ENCODE results near the gene UCK1.

UCK1 gene

GRCh38 chr9:131494296-131494870 lies 36.7 kb downstream of the UCK1 start:
- no peak overlapping the region for H3K9ac ChIP-seq (ENCODE audit: low read depth, low read length)
- peaks cover 99% of the 10 kb centered on the region for H3K36me3 ChIP-seq (ENCODE audit: insufficient read depth, low read length)
- H3K79me2 ChIP-seq (ENCODE audit: insufficient read depth, low read length) = no peaks in the 10 kb centered on the region
- H3K4me2 ChIP-seq (ENCODE audit: insufficient read depth, low read length) = no peak overlapping the region
- H2AFZ ChIP-seq (ENCODE audit: low read depth, low read length) = no peak overlapping the region
- ATAC-seq (ENCODE audit: insufficient read depth, low read depth) (no peak), DNase-seq (no peak)
- TF ChIP-seq, protein P1, sequence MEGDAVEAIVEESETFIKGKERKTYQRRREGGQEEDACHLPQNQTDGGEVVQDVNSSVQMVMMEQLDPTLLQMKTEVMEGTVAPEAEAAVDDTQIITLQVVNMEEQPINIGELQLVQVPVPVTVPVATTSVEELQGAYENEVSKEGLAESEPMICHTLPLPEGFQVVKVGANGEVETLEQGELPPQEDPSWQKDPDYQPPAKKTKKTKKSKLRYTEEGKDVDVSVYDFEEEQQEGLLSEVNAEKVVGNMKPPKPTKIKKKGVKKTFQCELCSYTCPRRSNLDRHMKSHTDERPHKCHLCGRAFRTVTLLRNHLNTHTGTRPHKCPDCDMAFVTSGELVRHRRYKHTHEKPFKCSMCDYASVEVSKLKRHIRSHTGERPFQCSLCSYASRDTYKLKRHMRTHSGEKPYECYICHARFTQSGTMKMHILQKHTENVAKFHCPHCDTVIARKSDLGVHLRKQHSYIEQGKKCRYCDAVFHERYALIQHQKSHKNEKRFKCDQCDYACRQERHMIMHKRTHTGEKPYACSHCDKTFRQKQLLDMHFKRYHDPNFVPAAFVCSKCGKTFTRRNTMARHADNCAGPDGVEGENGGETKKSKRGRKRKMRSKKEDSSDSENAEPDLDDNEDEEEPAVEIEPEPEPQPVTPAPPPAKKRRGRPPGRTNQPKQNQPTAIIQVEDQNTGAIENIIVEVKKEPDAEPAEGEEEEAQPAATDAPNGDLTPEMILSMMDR (IDR thresholded peaks at IDR 0.05; ENCODE audit: borderline replicate concordance, extremely low read depth, low read length, poor library complexity, severe bottlenecking) = no peak
- TF ChIP-seq EZH2 (IDR thresholded peaks at IDR 0.05; ENCODE audit: borderline replicate concordance, low read depth, low read length, severe bottlenecking) = no peak
- H4K20me1 ChIP-seq (ENCODE audit: insufficient read depth, low read length) = peaks cover 35% of the 10 kb centered on the region; the same call in 1 of the 2 replicates
- H3K27me3 ChIP-seq (ENCODE audit: insufficient read depth, low read length, poor library complexity) = no peaks in the 10 kb centered on the region
- peaks cover 9% of the 10 kb centered on the region; the same call in 1 of the 2 replicates for H3K4me1 ChIP-seq (ENCODE audit: insufficient read depth, low read length)
- H3K27ac ChIP-seq (ENCODE audit: low read length) = no peak overlapping the region
- H3K4me3 ChIP-seq (ENCODE audit: low read depth in 1 of 2, low read length in 2 of 2) = no peak overlapping the region
- H3K9me3 ChIP-seq (ENCODE audit: insufficient read depth, low read length, severe bottlenecking) = no peaks in the 10 kb centered on the region

DNA sequence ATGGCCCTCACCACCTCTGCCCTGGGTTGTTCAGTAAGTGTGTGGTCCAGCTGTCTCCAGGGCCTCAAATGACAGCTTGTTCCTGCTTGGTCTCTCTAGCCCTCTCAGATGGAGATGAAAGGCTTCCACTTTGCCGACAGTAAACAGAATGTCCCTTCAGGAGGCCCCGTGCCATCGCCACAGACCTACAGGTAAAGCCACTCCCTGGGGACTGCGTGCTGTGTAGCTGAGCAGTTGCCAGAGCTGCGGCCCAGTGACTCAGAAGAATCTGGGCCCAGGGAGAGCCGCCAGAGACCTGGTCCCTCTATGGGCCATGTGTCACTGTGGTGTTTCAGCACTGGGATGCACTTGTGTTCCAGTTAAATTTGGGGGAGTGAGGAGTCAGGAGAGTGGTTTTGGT lies 39.0 kb downstream of the UCK1 start:
- DNase-seq (no peak), ATAC-seq (ENCODE audit: insufficient read depth, low read depth) (no peak)
- Histone ChIP-seq H3K36me3 (ENCODE audit: insufficient read depth, low read length) (peaks cover 100% of the 10 kb centered on the region), H3K4me2 (ENCODE audit: insufficient read depth, low read length) (no peak overlapping the region), H3K4me3 (ENCODE audit: low read depth in 1 of 2, low read length in 2 of 2) (no peak overlapping the region), H3K27ac (ENCODE audit: low read length) (no peak overlapping the region), H3K79me2 (ENCODE audit: insufficient read depth, low read length) (no peaks in the 10 kb centered on the region), H3K4me1 (ENCODE audit: insufficient read depth, low read length) (no peaks in the 10 kb centered on the region), H3K9me3 (ENCODE audit: insufficient read depth, low read length, severe bottlenecking) (no peaks in the 10 kb centered on the region), H2AFZ (ENCODE audit: low read depth, low read length) (no peak overlapping the region), H4K20me1 (ENCODE audit: insufficient read depth, low read length) (peaks cover 35% of the 10 kb centered on the region; the same call in 1 of the 2 replicates), H3K9ac (ENCODE audit: low read depth, low read length) (no peak overlapping the region), H3K27me3 (ENCODE audit: insufficient read depth, low read length, poor library complexity) (no peaks in the 10 kb centered on the region)
- TF ChIP-seq, protein P1 (IDR thresholded peaks at IDR 0.05; ENCODE audit: borderline replicate concordance, extremely low read depth, low read length, poor library complexity, severe bottlenecking) = no peak
- TF ChIP-seq EZH2 (IDR thresholded peaks at IDR 0.05; ENCODE audit: borderline replicate concordance, low read depth, low read length, severe bottlenecking) = no peak

- Histone ChIP-seq H3K4me1 (ENCODE audit: insufficient read depth, low read length) (no peaks in the 10 kb centered on the region), H3K79me2 (ENCODE audit: insufficient read depth, low read length) (no peaks in the 10 kb centered on the region), H3K9ac (ENCODE audit: low read depth, low read length) (no peak overlapping the region), H3K4me3 (ENCODE audit: low read depth in 1 of 2, low read length in 2 of 2) (no peak overlapping the region), H3K27me3 (ENCODE audit: insufficient read depth, low read length, poor library complexity) (no peaks in the 10 kb centered on the region), H3K9me3 (ENCODE audit: insufficient read depth, low read length, severe bottlenecking) (no peaks in the 10 kb centered on the region), H3K27ac (ENCODE audit: low read length) (no peak overlapping the region), H3K4me2 (ENCODE audit: insufficient read depth, low read length) (no peak overlapping the region), H3K36me3 (ENCODE audit: insufficient read depth, low read length) (peaks cover 100% of the 10 kb centered on the region), H4K20me1 (ENCODE audit: insufficient read depth, low read length) (peaks cover 37% of the 10 kb centered on the region; the same call in 1 of the 2 replicates), H2AFZ (ENCODE audit: low read depth, low read length) (no peak overlapping the region)
- ATAC-seq (ENCODE audit: insufficient read depth, low read depth) = no peak
- TF ChIP-seq EZH2 (IDR thresholded peaks at IDR 0.05; ENCODE audit: borderline replicate concordance, low read depth, low read length, severe bottlenecking) = no peak
- TF ChIP-seq, protein P1 (IDR thresholded peaks at IDR 0.05; ENCODE audit: borderline replicate concordance, extremely low read depth, low read length, poor library complexity, severe bottlenecking) = no peak
- DNase-seq = no peak
These were observed 39.9 kb downstream of the UCK1 start for GRCh38 chr9:131491001-131491710.
